SK-N-SH (cell line): ENCODE data around the gene SNTG2.

Source experiments
- GABPA ChIP-seq: IDR thresholded peaks from 2 replicates; pipeline ENCODE4 v1.4.0; 2012; ENCODE audit warnings: low read depth, mild to moderate bottlenecking
- MEF2A ChIP-seq: IDR thresholded peaks from 2 replicates; pipeline ENCODE4 v1.4.0; 2012; ENCODE audit warnings: low read depth, borderline replicate concordance
- NRF1 ChIP-seq: IDR thresholded peaks from 2 replicates; pipeline ENCODE4 v1.6.1; 2012; ENCODE audit warnings: low read depth, mild to moderate bottlenecking, low read length
- RAD21 ChIP-seq: IDR thresholded peaks from 2 replicates; pipeline ENCODE4 v1.6.1; 2012; ENCODE audit warnings: mild to moderate bottlenecking, low read length
- RCOR1 ChIP-seq: fragments of 150-350 bp; IDR thresholded peaks from 2 replicates; pipeline ENCODE4 v1.6.1; 2017; ENCODE audit warnings: antibody characterized with exemption, low read length
- TF ChIP-seq, protein P1 (sequence below): fragments of 200-600 bp; sonication (generic); IDR thresholded peaks from 2 replicates; pipeline ENCODE4 v1.6.1; 2017; ENCODE audit warnings: antibody characterized with exemption, mild to moderate bottlenecking, moderate library complexity

DNA sequence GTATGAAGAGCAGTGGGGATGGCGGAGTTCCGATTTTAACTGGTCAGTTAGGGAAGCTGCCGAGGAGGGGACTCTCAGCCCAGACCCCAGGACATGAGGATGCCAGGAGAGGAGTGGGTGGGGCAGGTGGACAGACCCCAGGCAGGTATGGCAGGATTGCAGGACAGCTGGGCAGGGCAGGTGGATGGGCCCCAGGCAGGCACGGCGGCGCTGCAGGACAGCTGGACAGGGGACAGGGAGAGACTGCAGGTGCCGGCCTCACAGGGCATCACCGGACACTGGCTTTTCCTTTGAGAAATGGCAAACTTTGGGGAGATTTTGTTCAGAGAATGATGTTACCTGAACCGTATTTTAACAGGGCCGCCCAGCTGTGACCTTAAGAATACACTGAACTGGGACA, 127.7 kb downstream of the SNTG2 start:
- TF ChIP-seq, protein P1, sequence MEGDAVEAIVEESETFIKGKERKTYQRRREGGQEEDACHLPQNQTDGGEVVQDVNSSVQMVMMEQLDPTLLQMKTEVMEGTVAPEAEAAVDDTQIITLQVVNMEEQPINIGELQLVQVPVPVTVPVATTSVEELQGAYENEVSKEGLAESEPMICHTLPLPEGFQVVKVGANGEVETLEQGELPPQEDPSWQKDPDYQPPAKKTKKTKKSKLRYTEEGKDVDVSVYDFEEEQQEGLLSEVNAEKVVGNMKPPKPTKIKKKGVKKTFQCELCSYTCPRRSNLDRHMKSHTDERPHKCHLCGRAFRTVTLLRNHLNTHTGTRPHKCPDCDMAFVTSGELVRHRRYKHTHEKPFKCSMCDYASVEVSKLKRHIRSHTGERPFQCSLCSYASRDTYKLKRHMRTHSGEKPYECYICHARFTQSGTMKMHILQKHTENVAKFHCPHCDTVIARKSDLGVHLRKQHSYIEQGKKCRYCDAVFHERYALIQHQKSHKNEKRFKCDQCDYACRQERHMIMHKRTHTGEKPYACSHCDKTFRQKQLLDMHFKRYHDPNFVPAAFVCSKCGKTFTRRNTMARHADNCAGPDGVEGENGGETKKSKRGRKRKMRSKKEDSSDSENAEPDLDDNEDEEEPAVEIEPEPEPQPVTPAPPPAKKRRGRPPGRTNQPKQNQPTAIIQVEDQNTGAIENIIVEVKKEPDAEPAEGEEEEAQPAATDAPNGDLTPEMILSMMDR = no peak
- TF ChIP-seq RAD21 (no peak), NRF1 (no peak), RCOR1 (no peak), GABPA (no peak), MEF2A (no peak)
